Natural killer cell (primary cell): ENCODE measurements around the gene CRADD. TPM values are rescaled to one million over a fixed set of nuclear protein-coding genes. Genes with fewer than 3 reads are reported as not detected.

Experiments used
- ATAC-seq, 3 donors: fragments of 150-1000 bp in 2 of 3; fragments of 200-7000 bp in 1 of 3; cut with Tn5 transposase; 1 replicate in 1 of 3; 2 replicates in 2 of 3; pipeline ENCODE4 v1.10.0; 2021; ENCODE audit warnings: mild to moderate bottlenecking in 2 of 3, moderate library complexity in 2 of 3
- DNase-seq, 2 donors: peaks; one replicate each; pipeline versions ENCODE4 v3.0.0 to v3.0.0-alpha.2; 2013 to 2021; ENCODE audit warnings: mixed read lengths in 1 of 2
- H3K27ac ChIP-seq: one replicate; pipeline ENCODE4 v1.5.1; 2013; ENCODE audit warnings: mild to moderate bottlenecking, low read length
- H3K27me3 ChIP-seq: one replicate; pipeline ENCODE4 v1.6.1; 2013; ENCODE audit warnings: low read length; ENCODE audit not compliant: control insufficient read depth, insufficient read depth
- H3K36me3 ChIP-seq: one replicate; pipeline ENCODE4 v1.6.1; 2013; ENCODE audit warnings: low read length; ENCODE audit not compliant: control insufficient read depth, insufficient read depth
- H3K4me1 ChIP-seq: one replicate; pipeline ENCODE4 v1.6.1; 2013; ENCODE audit warnings: low read length; ENCODE audit not compliant: control insufficient read depth, insufficient read depth
- H3K4me3 ChIP-seq: one replicate; pipeline ENCODE4 v1.5.1; 2013; ENCODE audit warnings: low read length
- H3K9me3 ChIP-seq: one replicate; pipeline ENCODE4 v1.6.1; 2013; ENCODE audit warnings: low read length; ENCODE audit not compliant: control insufficient read depth, insufficient read depth
- H3K27ac Mint-ChIP-seq, 2 donors: one replicate each; pipeline ENCODE4 v1.8.0; 2022; ENCODE audit warnings: mild to moderate bottlenecking in 2 of 2, mixed read lengths in 2 of 2, moderate library complexity in 1 of 2
- H3K27me3 Mint-ChIP-seq, 2 donors: one replicate each; pipeline ENCODE4 v1.8.0; 2022; ENCODE audit warnings: low read depth in 2 of 2, mixed read lengths in 2 of 2
- H3K36me3 Mint-ChIP-seq: one replicate; pipeline ENCODE4 v1.8.0; 2022; ENCODE audit warnings: mixed read lengths
- H3K4me1 Mint-ChIP-seq, 2 donors: one replicate each; pipeline ENCODE4 v1.8.0; 2022; ENCODE audit warnings: mixed read lengths in 2 of 2
- H3K4me3 Mint-ChIP-seq: one replicate; pipeline ENCODE4 v1.8.0; 2022; ENCODE audit warnings: mild to moderate bottlenecking, moderate library complexity, mixed read lengths
- H3K9me3 Mint-ChIP-seq, 2 donors: one replicate each; pipeline ENCODE4 v1.8.0; 2022; ENCODE audit warnings: mixed read lengths in 2 of 2
- WGBS: methylation state at CpG from one replicate; pipeline ENCODE4 v1.1.7; 2013; ENCODE audit warnings: missing lambda C conversion rate; ENCODE audit not compliant: insufficient coverage; 5-methylcytosine and 5-hydroxymethylcytosine counted together
- intact Hi-C: fragments of 100-400 bp; cut with micrococcal nuclease; formaldehyde crosslinking; loops from one replicate; pipeline ENCODE4 v1.14.2; 2022
- total RNA-seq, 4 donors: library from RNA; stranded (reverse); fragments of 120-200 nt in 1 of 4; gene quantifications; one replicate each; pipeline versions ENCODE4 v1.2.3 to v1.2.4, GENCODE V29; 2013 to 2022
- TF ChIP-seq, protein P1 (sequence below): fragments of 200-600 bp; IDR thresholded peaks from one replicate; pipeline ENCODE4 v1.8.0; 2022; ENCODE audit warnings: antibody characterized with exemption

CRADD gene
- total RNA-seq, 3 donors from 2014 or later (not counting 1 experiment from before 2014, with no cell fraction given): 19.1 to 27.5 (median 26.4) TPM

- Histone ChIP-seq H3K36me3 (no peaks in the 10 kb centered on the region), H3K4me3 (no peak overlapping the region), H3K9me3 (no peaks in the 10 kb centered on the region), H3K27me3 (no peaks in the 10 kb centered on the region), H3K27ac (no peak overlapping the region), H3K4me1 (peaks cover 8% of the 10 kb centered on the region)
- no peak overlapping the region for H3K27ac Mint-ChIP-seq
- DNase-seq (no peak), ATAC-seq (no peak)
- no peak overlapping the region for H3K4me3 Mint-ChIP-seq
- TF ChIP-seq, protein P1, sequence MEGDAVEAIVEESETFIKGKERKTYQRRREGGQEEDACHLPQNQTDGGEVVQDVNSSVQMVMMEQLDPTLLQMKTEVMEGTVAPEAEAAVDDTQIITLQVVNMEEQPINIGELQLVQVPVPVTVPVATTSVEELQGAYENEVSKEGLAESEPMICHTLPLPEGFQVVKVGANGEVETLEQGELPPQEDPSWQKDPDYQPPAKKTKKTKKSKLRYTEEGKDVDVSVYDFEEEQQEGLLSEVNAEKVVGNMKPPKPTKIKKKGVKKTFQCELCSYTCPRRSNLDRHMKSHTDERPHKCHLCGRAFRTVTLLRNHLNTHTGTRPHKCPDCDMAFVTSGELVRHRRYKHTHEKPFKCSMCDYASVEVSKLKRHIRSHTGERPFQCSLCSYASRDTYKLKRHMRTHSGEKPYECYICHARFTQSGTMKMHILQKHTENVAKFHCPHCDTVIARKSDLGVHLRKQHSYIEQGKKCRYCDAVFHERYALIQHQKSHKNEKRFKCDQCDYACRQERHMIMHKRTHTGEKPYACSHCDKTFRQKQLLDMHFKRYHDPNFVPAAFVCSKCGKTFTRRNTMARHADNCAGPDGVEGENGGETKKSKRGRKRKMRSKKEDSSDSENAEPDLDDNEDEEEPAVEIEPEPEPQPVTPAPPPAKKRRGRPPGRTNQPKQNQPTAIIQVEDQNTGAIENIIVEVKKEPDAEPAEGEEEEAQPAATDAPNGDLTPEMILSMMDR: no peak
- WGBS: 92% methylated on average over 7 of the region's 8 CpGs
- no peaks in the 10 kb centered on the region for H3K9me3 Mint-ChIP-seq
- intact Hi-C loops: no loop called here
- peaks cover 1% of the 10 kb centered on the region for H3K36me3 Mint-ChIP-seq
- H3K4me1 Mint-ChIP-seq: peaks cover 45 to 50% of the 10 kb centered on the region in 2 donors
- no peaks in the 10 kb centered on the region for H3K27me3 Mint-ChIP-seq
Measured at GRCh38 chr12:93686572-93687356, 9.6 kb downstream of the CRADD start.

GRCh38 chr12:93689076-93689834 lies 12.1 kb downstream of the CRADD start:
- 53% methylated on average over 2 of the region's 2 CpGs for WGBS
- no peak for ATAC-seq
- H3K9me3 ChIP-seq: no peaks in the 10 kb centered on the region
- peaks cover 6% of the 10 kb centered on the region for H3K4me1 ChIP-seq
- TF ChIP-seq, protein P1: no peak
- peaks cover 28 to 36% of the 10 kb centered on the region in 2 donors for H3K4me1 Mint-ChIP-seq
- no peak overlapping the region for H3K4me3 Mint-ChIP-seq
- H3K36me3 ChIP-seq: no peaks in the 10 kb centered on the region
- no peak overlapping the region for H3K4me3 ChIP-seq
- H3K27me3 Mint-ChIP-seq: no peaks in the 10 kb centered on the region
- peak overlapping the region; percentile 10 to 61 for H3K27ac Mint-ChIP-seq
- intact Hi-C loops: no loop called here
- H3K36me3 Mint-ChIP-seq: peaks cover 8% of the 10 kb centered on the region
- peaks cover 0 to 3% of the 10 kb centered on the region in 2 donors for H3K9me3 Mint-ChIP-seq
- H3K27ac ChIP-seq: no peak overlapping the region
- DNase-seq: no peak
- no peaks in the 10 kb centered on the region for H3K27me3 ChIP-seq

- ATAC-seq (no peak), DNase-seq (no peak)
- Histone ChIP-seq H3K27me3 (no peaks in the 10 kb centered on the region), H3K36me3 (no peaks in the 10 kb centered on the region), H3K27ac (no peak overlapping the region), H3K9me3 (no peaks in the 10 kb centered on the region), H3K4me3 (no peak overlapping the region), H3K4me1 (no peaks in the 10 kb centered on the region)
- peaks cover 8% of the 10 kb centered on the region for H3K36me3 Mint-ChIP-seq
- peaks cover 0 to 3% of the 10 kb centered on the region in 2 donors for H3K9me3 Mint-ChIP-seq
- intact Hi-C loops: no loop called here
- no peak overlapping the region for H3K27ac Mint-ChIP-seq
- TF ChIP-seq, protein P1: no peak
- H3K27me3 Mint-ChIP-seq: no peaks in the 10 kb centered on the region
- H3K4me3 Mint-ChIP-seq: no peak overlapping the region
- peaks cover 18 to 23% of the 10 kb centered on the region in 2 donors for H3K4me1 Mint-ChIP-seq
Measured at GRCh38 chr12:93696462-93696861, 19.3 kb downstream of the CRADD start.
